ENCODE results near the gene SAMD4A. TPM values are rescaled to one million over a fixed set of nuclear protein-coding genes. Genes with fewer than 3 reads are reported as not detected.

SAMD4A gene
- total RNA-seq, 2 donors from 2014 or later: 1.9 to 8.0 TPM

DNA sequence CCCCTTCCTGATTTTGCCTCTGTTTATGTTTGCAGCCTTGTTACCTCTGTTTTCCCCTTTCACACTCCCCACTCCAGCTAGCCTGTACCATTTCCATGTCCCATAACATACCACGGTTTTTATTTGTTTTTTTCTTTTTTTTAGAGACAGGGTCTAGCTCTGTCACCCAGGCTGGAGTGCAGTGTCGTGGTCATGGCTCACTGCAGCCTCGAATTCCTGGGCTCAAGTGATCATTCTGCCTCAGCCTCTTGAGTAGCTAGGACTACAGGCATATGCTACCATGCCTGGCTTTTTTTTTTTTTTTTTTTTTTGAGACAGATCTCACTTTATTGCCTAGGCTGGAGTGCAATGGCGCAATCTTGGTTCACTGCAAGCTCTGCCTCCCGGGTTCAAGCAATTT lies 18.4 kb upstream of the SAMD4A start:
- Mint-ChIP-seq H3K9me3 (no peaks in the 10 kb centered on the region), H3K27ac (no peak overlapping the region), H3K36me3 (ENCODE audit: low read depth) (no peaks in the 10 kb centered on the region), H3K4me1 (peaks cover 2% of the 10 kb centered on the region), H3K4me3 (no peak overlapping the region), H3K27me3 (ENCODE audit: insufficient read depth) (no peaks in the 10 kb centered on the region)
- no peaks in the 10 kb centered on the region for H3K36me3 ChIP-seq (ENCODE audit: control insufficient read depth, insufficient read depth, low read length)
- H3K27me3 ChIP-seq (ENCODE audit: control insufficient read depth, insufficient read depth, low read length, poor library complexity, severe bottlenecking): no peaks in the 10 kb centered on the region
- H3K27ac ChIP-seq (ENCODE audit: low read depth, low read length): no peak overlapping the region
- WGBS, 2 experiments (ENCODE audit: insufficient coverage in 1 of 2, insufficient read length in 1 of 2): 84 to 100% methylated on average over 2 to 5 of the region's 5 CpGs
- no peak overlapping the region for H3K4me3 ChIP-seq (ENCODE audit: low read length)
- H3K9ac ChIP-seq (ENCODE audit: extremely low read depth, low read length, poor library complexity, severe bottlenecking): no peak overlapping the region
- DNase-seq: no peak
- H3K4me1 ChIP-seq (ENCODE audit: control insufficient read depth, insufficient read depth, low read length): no peaks in the 10 kb centered on the region
- TF ChIP-seq, protein P1, sequence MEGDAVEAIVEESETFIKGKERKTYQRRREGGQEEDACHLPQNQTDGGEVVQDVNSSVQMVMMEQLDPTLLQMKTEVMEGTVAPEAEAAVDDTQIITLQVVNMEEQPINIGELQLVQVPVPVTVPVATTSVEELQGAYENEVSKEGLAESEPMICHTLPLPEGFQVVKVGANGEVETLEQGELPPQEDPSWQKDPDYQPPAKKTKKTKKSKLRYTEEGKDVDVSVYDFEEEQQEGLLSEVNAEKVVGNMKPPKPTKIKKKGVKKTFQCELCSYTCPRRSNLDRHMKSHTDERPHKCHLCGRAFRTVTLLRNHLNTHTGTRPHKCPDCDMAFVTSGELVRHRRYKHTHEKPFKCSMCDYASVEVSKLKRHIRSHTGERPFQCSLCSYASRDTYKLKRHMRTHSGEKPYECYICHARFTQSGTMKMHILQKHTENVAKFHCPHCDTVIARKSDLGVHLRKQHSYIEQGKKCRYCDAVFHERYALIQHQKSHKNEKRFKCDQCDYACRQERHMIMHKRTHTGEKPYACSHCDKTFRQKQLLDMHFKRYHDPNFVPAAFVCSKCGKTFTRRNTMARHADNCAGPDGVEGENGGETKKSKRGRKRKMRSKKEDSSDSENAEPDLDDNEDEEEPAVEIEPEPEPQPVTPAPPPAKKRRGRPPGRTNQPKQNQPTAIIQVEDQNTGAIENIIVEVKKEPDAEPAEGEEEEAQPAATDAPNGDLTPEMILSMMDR (conservative IDR thresholded peaks at IDR 0.05): no peak
- no peaks in the 10 kb centered on the region for H3K9me3 ChIP-seq (ENCODE audit: control insufficient read depth, low read length)

DNA sequence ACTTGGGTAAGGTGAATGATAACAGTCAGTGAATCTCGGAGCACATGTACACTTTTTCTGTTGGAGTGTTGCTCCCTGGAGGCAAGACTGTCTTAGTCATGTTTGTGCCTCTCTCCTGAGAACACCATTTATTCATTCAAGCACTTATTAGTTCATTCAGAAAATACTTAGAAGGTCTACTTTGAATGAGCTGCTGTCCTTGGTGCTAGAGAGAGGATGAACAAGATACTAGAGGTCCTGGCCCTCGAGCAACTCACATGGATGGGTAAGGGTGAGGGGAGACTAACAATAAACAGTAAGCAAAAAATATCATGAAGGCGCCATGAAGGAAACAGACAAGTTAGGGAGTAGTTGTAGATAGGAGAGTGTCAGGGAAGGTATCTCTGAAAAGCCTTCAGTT lies 17.1 kb upstream of the SAMD4A start:
- WGBS, 2 experiments (ENCODE audit: insufficient coverage in 1 of 2, insufficient read length in 1 of 2): 90 to 93% methylated on average over 1 to 3 of the region's 3 CpGs
- H3K27me3 Mint-ChIP-seq (ENCODE audit: insufficient read depth): no peaks in the 10 kb centered on the region
- no peaks in the 10 kb centered on the region for H3K9me3 Mint-ChIP-seq
- Histone ChIP-seq H3K27me3 (ENCODE audit: control insufficient read depth, insufficient read depth, low read length, poor library complexity, severe bottlenecking) (no peaks in the 10 kb centered on the region), H3K27ac (ENCODE audit: low read depth, low read length) (no peak overlapping the region), H3K4me1 (ENCODE audit: control insufficient read depth, insufficient read depth, low read length) (no peaks in the 10 kb centered on the region), H3K9me3 (ENCODE audit: control insufficient read depth, low read length) (no peaks in the 10 kb centered on the region), H3K4me3 (ENCODE audit: low read length) (no peak overlapping the region), H3K9ac (ENCODE audit: extremely low read depth, low read length, poor library complexity, severe bottlenecking) (no peak overlapping the region), H3K36me3 (ENCODE audit: control insufficient read depth, insufficient read depth, low read length) (no peaks in the 10 kb centered on the region)
- no peak for DNase-seq
- no peak overlapping the region for H3K27ac Mint-ChIP-seq
- no peak overlapping the region for H3K4me3 Mint-ChIP-seq
- peaks cover 2% of the 10 kb centered on the region for H3K4me1 Mint-ChIP-seq
- TF ChIP-seq, protein P1 (conservative IDR thresholded peaks at IDR 0.05): no peak
- no peaks in the 10 kb centered on the region for H3K36me3 Mint-ChIP-seq (ENCODE audit: low read depth)

DNA sequence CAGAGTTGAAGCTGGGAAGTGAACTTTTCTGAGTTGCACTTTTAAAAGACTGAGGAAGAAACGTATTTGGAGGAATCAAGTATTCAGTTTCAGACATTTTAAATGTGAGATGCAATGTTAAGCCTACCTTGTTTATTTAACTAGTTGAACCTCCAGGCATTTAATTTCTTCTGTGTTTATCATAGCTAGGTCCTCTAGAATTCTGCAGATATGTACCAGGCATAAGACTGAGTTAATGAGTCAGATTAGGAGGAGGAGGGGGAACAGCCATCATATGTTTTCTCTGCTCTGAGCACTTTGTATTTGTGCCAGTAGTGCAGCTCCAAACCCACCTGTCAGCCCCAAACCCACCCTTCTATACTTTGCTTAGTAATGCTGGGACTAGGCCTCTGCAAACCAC lies 16.4 kb upstream of the SAMD4A start:
- no peak overlapping the region for H3K4me3 ChIP-seq (ENCODE audit: low read length)
- Mint-ChIP-seq H3K27ac (no peak overlapping the region), H3K9me3 (no peaks in the 10 kb centered on the region), H3K4me1 (peaks cover 2% of the 10 kb centered on the region), H3K27me3 (ENCODE audit: insufficient read depth) (no peaks in the 10 kb centered on the region), H3K36me3 (ENCODE audit: low read depth) (no peaks in the 10 kb centered on the region), H3K4me3 (no peak overlapping the region)
- H3K27me3 ChIP-seq (ENCODE audit: control insufficient read depth, insufficient read depth, low read length, poor library complexity, severe bottlenecking): no peaks in the 10 kb centered on the region
- TF ChIP-seq, protein P1 (conservative IDR thresholded peaks at IDR 0.05): no peak
- no peaks in the 10 kb centered on the region for H3K4me1 ChIP-seq (ENCODE audit: control insufficient read depth, insufficient read depth, low read length)
- no peaks in the 10 kb centered on the region for H3K9me3 ChIP-seq (ENCODE audit: control insufficient read depth, low read length)
- H3K36me3 ChIP-seq (ENCODE audit: control insufficient read depth, insufficient read depth, low read length): no peaks in the 10 kb centered on the region
- H3K27ac ChIP-seq (ENCODE audit: low read depth, low read length): no peak overlapping the region
- DNase-seq: no peak
- no peak overlapping the region for H3K9ac ChIP-seq (ENCODE audit: extremely low read depth, low read length, poor library complexity, severe bottlenecking)
- WGBS, 2 experiments (ENCODE audit: insufficient coverage in 1 of 2, insufficient read length in 1 of 2): 85% methylated on average over 1 of the region's 1 CpG; no CpG with 5 or more reads in 1 of the 2 experiments
